ENCODE measurements around the gene SLC22A23.

The SLC22A23 gene

DNA sequence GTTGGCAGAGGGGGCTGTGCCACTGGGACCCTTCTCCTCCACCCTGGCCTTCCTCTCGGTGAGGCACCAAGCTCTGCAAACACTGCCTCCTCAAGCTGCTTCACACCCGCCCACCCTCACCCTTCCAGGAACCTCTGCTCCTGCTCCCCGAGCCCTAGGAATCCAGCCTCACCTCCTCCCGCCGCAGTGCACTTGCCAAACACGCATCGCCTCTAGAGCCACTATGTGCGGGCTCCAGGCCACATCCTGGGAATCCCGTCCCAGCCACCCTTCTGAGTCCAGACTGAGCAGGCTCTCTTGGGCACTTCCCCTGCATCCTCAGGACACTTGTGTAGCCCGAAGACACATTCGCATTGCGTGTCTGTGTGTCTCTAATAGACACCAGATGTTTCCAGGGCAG, 179.6 kb downstream of the SLC22A23 start:
- H3K9ac ChIP-seq (ENCODE audit: low read length): no peak overlapping the region
- no peak overlapping the region for H3K4me3 ChIP-seq (ENCODE audit: low read length)
- peaks cover 6% of the 10 kb centered on the region for H3K4me1 ChIP-seq (ENCODE audit: control insufficient read depth, insufficient read depth, low read length)
- no peak overlapping the region for H3K27ac ChIP-seq (ENCODE audit: low read depth, low read length)
- no peaks in the 10 kb centered on the region for H3K27me3 ChIP-seq (ENCODE audit: control insufficient read depth, insufficient read depth, low read length)
- H3K36me3 ChIP-seq (ENCODE audit: control insufficient read depth, insufficient read depth, low read length): peaks cover 9% of the 10 kb centered on the region

GRCh38 chr6:3276174-3277167, 180.4 kb downstream of the SLC22A23 start:
- no peak overlapping the region for H3K27ac ChIP-seq (ENCODE audit: low read depth, low read length)

DNA sequence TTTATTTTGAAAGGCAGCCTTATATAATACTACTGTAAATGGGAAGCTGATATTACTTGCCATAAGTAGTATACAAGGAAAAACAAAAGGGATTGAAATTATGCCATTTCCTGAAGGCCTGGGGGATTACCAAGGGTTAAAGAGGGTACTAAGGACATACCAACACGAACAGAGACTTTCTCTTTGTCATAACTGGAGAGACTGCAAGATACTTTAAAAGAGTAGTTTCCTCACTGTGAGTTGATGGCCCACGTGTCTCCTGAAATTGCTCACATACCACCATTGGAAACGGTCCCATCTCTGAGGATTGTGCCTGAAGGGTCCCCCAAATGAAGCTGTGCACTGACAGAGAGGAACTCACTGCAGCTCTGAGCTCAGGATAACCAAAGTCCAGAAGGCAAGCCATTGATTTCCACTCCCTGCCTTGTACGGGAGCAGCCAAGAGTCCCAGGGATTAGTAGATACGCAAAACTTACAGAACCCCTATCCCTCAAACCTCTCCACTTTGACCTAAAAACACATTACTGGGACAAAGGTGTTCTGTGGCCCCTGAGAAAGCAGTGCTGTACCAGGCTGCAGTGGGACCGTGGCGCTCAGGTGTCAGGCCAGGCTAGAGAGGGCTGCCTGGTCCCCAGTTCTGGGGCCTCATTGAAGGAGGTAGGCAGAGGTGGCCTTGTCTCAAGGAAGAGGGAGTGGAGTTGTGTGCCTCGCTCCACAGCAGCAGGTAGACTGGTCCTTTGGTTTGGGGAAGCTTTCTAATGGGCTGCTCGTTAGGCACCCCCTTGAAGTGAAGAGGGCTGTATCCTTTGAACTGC, 182.9 kb downstream of the SLC22A23 start:
- no peaks in the 10 kb centered on the region for H3K4me1 ChIP-seq (ENCODE audit: control insufficient read depth, insufficient read depth, low read length)
- no peak overlapping the region for H3K4me3 ChIP-seq (ENCODE audit: low read length)
- H3K36me3 ChIP-seq (ENCODE audit: control insufficient read depth, insufficient read depth, low read length): peaks cover 23% of the 10 kb centered on the region
- H3K27ac ChIP-seq (ENCODE audit: low read depth, low read length): no peak overlapping the region
- no peaks in the 10 kb centered on the region for H3K27me3 ChIP-seq (ENCODE audit: control insufficient read depth, insufficient read depth, low read length)
- no peak overlapping the region for H3K9ac ChIP-seq (ENCODE audit: low read length)

More at GRCh38 chr6:3276174-3277167, 180.4 kb downstream of the SLC22A23 start:
- Histone ChIP-seq H3K4me3 (ENCODE audit: low read length) (no peak overlapping the region), H3K36me3 (ENCODE audit: control insufficient read depth, insufficient read depth, low read length) (peaks cover 12% of the 10 kb centered on the region), H3K4me1 (ENCODE audit: control insufficient read depth, insufficient read depth, low read length) (no peaks in the 10 kb centered on the region), H3K9ac (ENCODE audit: low read length) (no peak overlapping the region), H3K27me3 (ENCODE audit: control insufficient read depth, insufficient read depth, low read length) (no peaks in the 10 kb centered on the region)

GRCh38 chr6:3272911-3273547, 183.8 kb downstream of the SLC22A23 start:
- no peak overlapping the region for H3K27ac ChIP-seq (ENCODE audit: low read depth, low read length)
- no peaks in the 10 kb centered on the region for H3K27me3 ChIP-seq (ENCODE audit: control insufficient read depth, insufficient read depth, low read length)
- no peak overlapping the region for H3K9ac ChIP-seq (ENCODE audit: low read length)
- H3K4me3 ChIP-seq (ENCODE audit: low read length): no peak overlapping the region
- H3K36me3 ChIP-seq (ENCODE audit: control insufficient read depth, insufficient read depth, low read length): peaks cover 23% of the 10 kb centered on the region
- H3K4me1 ChIP-seq (ENCODE audit: control insufficient read depth, insufficient read depth, low read length): no peaks in the 10 kb centered on the region

DNA sequence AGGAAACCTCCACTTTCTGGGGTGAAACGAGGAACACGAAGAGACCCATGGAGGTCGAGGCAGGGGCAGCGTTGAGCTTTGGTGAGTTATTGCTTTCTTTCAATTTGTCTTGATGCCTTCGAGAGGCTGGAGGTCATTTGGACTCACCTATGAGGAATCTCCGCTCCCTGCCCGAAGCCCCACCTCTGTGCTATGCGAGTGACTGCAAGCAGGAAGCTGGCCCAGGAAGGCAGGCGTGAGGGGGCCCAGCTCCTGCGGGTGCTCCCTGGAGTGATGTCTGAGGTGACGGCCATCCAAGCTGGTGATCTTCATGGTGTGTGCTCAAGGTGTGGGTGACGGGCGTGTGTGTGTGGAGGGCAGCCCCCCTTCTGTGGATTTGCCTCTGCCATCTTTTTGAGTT, 185.1 kb downstream of the SLC22A23 start:
- no peak overlapping the region for H3K27ac ChIP-seq (ENCODE audit: low read depth, low read length)
- no peak overlapping the region for H3K4me3 ChIP-seq (ENCODE audit: low read length)
- H3K9ac ChIP-seq (ENCODE audit: low read length): no peak overlapping the region
- H3K27me3 ChIP-seq (ENCODE audit: control insufficient read depth, insufficient read depth, low read length): no peaks in the 10 kb centered on the region
- H3K4me1 ChIP-seq (ENCODE audit: control insufficient read depth, insufficient read depth, low read length): no peaks in the 10 kb centered on the region
- peaks cover 23% of the 10 kb centered on the region for H3K36me3 ChIP-seq (ENCODE audit: control insufficient read depth, insufficient read depth, low read length)

DNA sequence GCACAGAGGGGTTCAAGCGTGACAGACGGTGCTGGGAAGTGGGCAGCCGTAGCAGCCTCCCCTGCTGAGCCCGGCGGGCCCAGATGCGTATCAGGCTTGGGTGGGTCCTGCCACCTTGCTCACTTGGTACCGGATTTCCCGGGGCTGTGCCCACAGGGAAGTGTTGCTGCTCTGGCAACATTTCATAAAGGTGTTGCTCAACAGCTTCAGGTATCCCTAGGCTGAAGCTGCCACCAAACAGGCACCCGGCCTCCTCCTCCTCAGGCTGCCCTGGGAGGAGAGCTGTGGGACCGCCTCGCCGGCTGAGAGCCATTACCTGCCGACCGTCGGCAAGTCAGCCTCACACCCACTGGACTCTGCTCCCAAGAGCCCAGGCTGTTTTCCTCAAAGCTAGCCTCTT, 186.6 kb downstream of the SLC22A23 start:
- H3K36me3 ChIP-seq (ENCODE audit: control insufficient read depth, insufficient read depth, low read length): peaks cover 25% of the 10 kb centered on the region
- no peaks in the 10 kb centered on the region for H3K4me1 ChIP-seq (ENCODE audit: control insufficient read depth, insufficient read depth, low read length)
- H3K27me3 ChIP-seq (ENCODE audit: control insufficient read depth, insufficient read depth, low read length): no peaks in the 10 kb centered on the region
- no peak overlapping the region for H3K27ac ChIP-seq (ENCODE audit: low read depth, low read length)
- no peak overlapping the region for H3K9ac ChIP-seq (ENCODE audit: low read length)
- H3K4me3 ChIP-seq (ENCODE audit: low read length): no peak overlapping the region

DNA sequence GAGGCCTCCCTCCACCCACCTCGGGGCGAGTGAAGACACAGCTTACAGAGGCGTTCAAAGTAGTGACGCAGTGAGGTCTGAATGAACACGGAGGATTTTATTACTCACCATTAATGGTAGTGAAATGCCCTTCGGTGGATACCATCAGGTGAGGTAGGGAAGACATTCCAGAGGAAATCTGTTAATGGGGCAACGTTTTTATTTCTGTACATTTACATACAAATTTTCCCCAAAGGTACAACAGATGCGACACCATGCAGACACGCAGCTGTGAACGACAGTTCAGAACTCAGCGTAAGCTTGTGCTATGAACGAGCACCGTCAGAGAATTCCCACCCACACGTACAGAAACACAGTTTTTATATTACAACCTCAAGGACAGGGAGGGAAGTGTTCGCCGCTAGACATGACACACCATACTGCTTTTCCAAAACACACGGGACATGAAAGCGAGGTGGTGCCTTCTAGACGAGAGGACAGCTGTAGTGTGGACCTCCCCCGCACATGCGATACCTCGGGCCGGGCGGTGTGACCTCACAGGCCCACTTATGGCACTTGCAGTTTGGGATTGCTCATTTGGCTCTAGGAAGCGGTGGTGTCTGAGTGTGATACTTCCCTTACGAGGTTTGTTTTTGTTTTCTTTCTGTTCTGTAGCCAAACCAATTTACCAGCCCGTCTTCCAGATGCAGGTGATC, 187.4 kb downstream of the SLC22A23 start:
- Histone ChIP-seq H3K4me3 (ENCODE audit: low read length) (no peak overlapping the region), H3K4me1 (ENCODE audit: control insufficient read depth, insufficient read depth, low read length) (no peaks in the 10 kb centered on the region), H3K9ac (ENCODE audit: low read length) (no peak overlapping the region), H3K36me3 (ENCODE audit: control insufficient read depth, insufficient read depth, low read length) (peaks cover 27% of the 10 kb centered on the region), H3K27ac (ENCODE audit: low read depth, low read length) (no peak overlapping the region), H3K27me3 (ENCODE audit: control insufficient read depth, insufficient read depth, low read length) (no peaks in the 10 kb centered on the region)

DNA sequence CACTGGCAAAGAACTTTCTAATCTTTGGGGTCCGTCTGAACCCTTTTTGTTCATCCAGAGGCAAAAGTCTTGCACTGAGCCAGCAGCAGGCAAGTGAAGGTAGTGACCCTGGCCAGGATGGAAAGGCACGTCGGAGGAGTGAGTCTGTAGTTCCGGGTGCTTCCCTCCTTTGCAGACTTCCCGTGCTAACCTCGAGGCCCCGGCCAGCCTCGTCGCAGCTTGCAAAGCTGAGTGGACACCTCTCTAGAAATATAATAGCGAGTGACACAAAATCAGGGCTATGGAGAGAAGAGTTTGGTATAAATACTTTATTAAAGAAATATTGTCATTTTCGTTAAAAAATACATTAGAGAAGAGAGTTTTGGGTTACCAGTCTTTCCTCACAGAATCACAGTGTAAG, 188.2 kb downstream of the SLC22A23 start:
- H3K9ac ChIP-seq (ENCODE audit: low read length): no peak overlapping the region
- H3K27me3 ChIP-seq (ENCODE audit: control insufficient read depth, insufficient read depth, low read length): no peaks in the 10 kb centered on the region
- H3K27ac ChIP-seq (ENCODE audit: low read depth, low read length): no peak overlapping the region
- H3K36me3 ChIP-seq (ENCODE audit: control insufficient read depth, insufficient read depth, low read length): peaks cover 35% of the 10 kb centered on the region
- H3K4me1 ChIP-seq (ENCODE audit: control insufficient read depth, insufficient read depth, low read length): no peaks in the 10 kb centered on the region
- H3K4me3 ChIP-seq (ENCODE audit: low read length): no peak overlapping the region

DNA sequence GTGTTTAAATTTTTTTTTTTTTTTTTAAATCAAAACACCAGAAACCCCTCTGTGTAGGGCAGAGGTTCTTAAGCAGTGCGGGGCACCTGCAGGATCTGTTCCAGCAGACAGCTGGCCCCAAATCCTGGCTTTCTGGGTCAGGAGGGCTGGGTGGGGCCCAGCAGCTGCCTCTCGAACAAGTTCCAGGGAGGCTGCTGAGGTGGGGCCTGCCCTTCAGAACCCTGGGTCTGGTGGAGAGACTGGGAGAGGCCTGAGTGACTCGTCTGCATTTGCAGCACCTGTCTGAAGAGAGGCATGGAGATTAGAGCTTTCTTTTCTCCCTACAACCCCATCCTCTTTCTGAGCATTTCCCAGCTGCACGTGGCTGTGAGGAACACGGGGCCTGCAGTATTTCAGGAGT, 189.7 kb downstream of the SLC22A23 start:
- no peak overlapping the region for H3K9ac ChIP-seq (ENCODE audit: low read length)
- H3K27ac ChIP-seq (ENCODE audit: low read depth, low read length): no peak overlapping the region
- H3K4me3 ChIP-seq (ENCODE audit: low read length): no peak overlapping the region
- peaks cover 27% of the 10 kb centered on the region for H3K36me3 ChIP-seq (ENCODE audit: control insufficient read depth, insufficient read depth, low read length)
- no peaks in the 10 kb centered on the region for H3K4me1 ChIP-seq (ENCODE audit: control insufficient read depth, insufficient read depth, low read length)
- no peaks in the 10 kb centered on the region for H3K27me3 ChIP-seq (ENCODE audit: control insufficient read depth, insufficient read depth, low read length)

- H3K4me1 ChIP-seq (ENCODE audit: control insufficient read depth, insufficient read depth, low read length): no peaks in the 10 kb centered on the region
- H3K36me3 ChIP-seq (ENCODE audit: control insufficient read depth, insufficient read depth, low read length): peaks cover 22% of the 10 kb centered on the region
- no peak overlapping the region for H3K27ac ChIP-seq (ENCODE audit: low read depth, low read length)
- H3K4me3 ChIP-seq (ENCODE audit: low read length): no peak overlapping the region
- H3K27me3 ChIP-seq (ENCODE audit: control insufficient read depth, insufficient read depth, low read length): no peaks in the 10 kb centered on the region
- no peak overlapping the region for H3K9ac ChIP-seq (ENCODE audit: low read length)
Observed at GRCh38 chr6:3266170-3266569, 190.7 kb downstream of the SLC22A23 start.

GRCh38 chr6:3265671-3266070, 191.2 kb downstream of the SLC22A23 start:
- Histone ChIP-seq H3K27me3 (ENCODE audit: control insufficient read depth, insufficient read depth, low read length) (no peaks in the 10 kb centered on the region), H3K36me3 (ENCODE audit: control insufficient read depth, insufficient read depth, low read length) (peaks cover 18% of the 10 kb centered on the region), H3K9ac (ENCODE audit: low read length) (no peak overlapping the region), H3K4me3 (ENCODE audit: low read length) (no peak overlapping the region), H3K4me1 (ENCODE audit: control insufficient read depth, insufficient read depth, low read length) (peaks cover 3% of the 10 kb centered on the region), H3K27ac (ENCODE audit: low read depth, low read length) (no peak overlapping the region)

GRCh38 chr6:3264356-3264755, 192.5 kb downstream of the SLC22A23 start:
- no peak overlapping the region for H3K4me3 ChIP-seq (ENCODE audit: low read length)
- no peak overlapping the region for H3K9ac ChIP-seq (ENCODE audit: low read length)
- no peak overlapping the region for H3K27ac ChIP-seq (ENCODE audit: low read depth, low read length)
- peaks cover 14% of the 10 kb centered on the region for H3K36me3 ChIP-seq (ENCODE audit: control insufficient read depth, insufficient read depth, low read length)
- H3K27me3 ChIP-seq (ENCODE audit: control insufficient read depth, insufficient read depth, low read length): no peaks in the 10 kb centered on the region
- peaks cover 7% of the 10 kb centered on the region for H3K4me1 ChIP-seq (ENCODE audit: control insufficient read depth, insufficient read depth, low read length)

Measured in rectal smooth muscle tissue (tissue), 1 donor.